ENCODE measurements around the gene PREB. TPM values are rescaled to one million over a fixed set of nuclear protein-coding genes. Genes with fewer than 3 reads are reported as not detected.

Gene PREB
- total and polyA plus RNA-seq, 2 of the 13 experiments (the other 11 are each of a cell fraction or from before 2014, with no cell fraction given): 112 to 192 TPM

DNA sequence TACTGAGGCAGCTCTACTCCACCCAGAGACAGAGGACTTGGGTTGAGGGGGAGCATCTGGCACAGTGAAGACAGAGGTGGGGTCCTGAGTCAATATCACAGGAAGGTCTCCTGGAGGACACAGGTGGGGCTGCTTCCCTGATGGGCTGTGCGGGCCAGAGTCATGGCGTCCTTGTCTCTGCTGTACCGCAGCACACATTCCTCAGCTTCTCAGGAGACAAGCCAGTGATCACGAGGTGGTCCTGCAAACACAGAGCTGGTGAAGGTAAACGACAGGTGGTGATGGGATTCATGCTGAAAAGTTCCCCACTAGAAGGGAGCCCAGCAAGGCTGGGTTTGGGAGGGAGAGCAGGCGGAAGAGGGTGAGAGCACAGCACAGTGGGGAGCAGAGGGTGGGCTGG is 24.0 kb upstream of the PREB start:
- no peaks in the 10 kb centered on the region for H3K79me2 ChIP-seq (ENCODE audit: insufficient read depth, low read length)
- DNase-seq (ENCODE audit: low spot score) (no peak), ATAC-seq (peak; percentile 16; the same call in 2 of the 3 replicates), FAIRE-seq (no peak)
- intact Hi-C loops (cut with micrococcal nuclease; ENCODE audit: unreplicated experiment): no loop called here
- H2AFZ ChIP-seq (ENCODE audit: low read length): peak overlapping the region; percentile 38
- TF ChIP-seq SALL1 (CRISPR knock-in tag; IDR thresholded peaks at IDR 0.05) (peak; percentile 7; the same call in 1 of the 2 replicates), ZBTB38 (CRISPR knock-in tag; IDR thresholded peaks at IDR 0.05) (peak; percentile 53), SETDB1 (CRISPR knock-in tag; IDR thresholded peaks at IDR 0.05; ENCODE audit: borderline replicate concordance) (no peak), FOXK1 (CRISPR knock-in tag; IDR thresholded peaks at IDR 0.05; ENCODE audit: borderline replicate concordance, low read depth) (no peak), ISX (CRISPR knock-in tag; conservative IDR thresholded peaks at IDR 0.05) (no peak), HOXA7 (CRISPR knock-in tag; IDR thresholded peaks at IDR 0.05) (no peak), SRSF1 (optimal IDR thresholded peaks at IDR 0.05; ENCODE audit: low read depth, low read length) (no peak), ZNF572 (CRISPR knock-in tag; IDR thresholded peaks at IDR 0.05) (0 out of 2 replicates have a peak, but pooled peaks have one; percentile 58), SYNCRIP (IDR thresholded peaks at IDR 0.05; ENCODE audit: insufficient read depth, low read depth, low read length) (no peak)
- TF ChIP-seq, protein P1, sequence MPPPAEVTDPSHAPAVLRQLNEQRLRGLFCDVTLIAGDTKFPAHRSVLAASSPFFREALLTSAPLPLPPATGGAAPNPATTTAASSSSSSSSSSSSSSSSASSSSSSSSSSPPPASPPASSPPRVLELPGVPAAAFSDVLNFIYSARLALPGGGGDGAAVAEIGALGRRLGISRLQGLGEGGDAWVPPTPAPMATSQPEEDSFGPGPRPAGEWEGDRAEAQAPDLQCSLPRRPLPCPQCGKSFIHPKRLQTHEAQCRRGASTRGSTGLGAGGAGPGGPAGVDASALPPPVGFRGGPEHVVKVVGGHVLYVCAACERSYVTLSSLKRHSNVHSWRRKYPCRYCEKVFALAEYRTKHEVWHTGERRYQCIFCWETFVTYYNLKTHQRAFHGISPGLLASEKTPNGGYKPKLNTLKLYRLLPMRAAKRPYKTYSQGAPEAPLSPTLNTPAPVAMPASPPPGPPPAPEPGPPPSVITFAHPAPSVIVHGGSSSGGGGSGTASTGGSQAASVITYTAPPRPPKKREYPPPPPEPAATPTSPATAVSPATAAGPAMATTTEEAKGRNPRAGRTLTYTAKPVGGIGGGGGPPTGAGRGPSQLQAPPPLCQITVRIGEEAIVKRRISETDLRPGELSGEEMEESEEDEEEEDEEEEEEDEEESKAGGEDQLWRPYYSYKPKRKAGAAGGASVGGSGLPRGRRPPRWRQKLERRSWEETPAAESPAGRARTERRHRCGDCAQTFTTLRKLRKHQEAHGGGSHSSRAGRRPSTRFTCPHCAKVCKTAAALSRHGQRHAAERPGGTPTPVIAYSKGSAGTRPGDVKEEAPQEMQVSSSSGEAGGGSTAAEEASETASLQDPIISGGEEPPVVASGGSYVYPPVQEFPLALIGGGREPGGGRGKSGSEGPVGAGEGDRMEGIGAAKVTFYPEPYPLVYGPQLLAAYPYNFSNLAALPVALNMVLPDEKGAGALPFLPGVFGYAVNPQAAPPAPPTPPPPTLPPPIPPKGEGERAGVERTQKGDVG (CRISPR knock-in tag; IDR thresholded peaks at IDR 0.05; ENCODE audit: borderline replicate concordance): 0 out of 2 replicates have a peak, but pooled peaks have one; percentile 49
- TF ChIP-seq, protein P2, sequence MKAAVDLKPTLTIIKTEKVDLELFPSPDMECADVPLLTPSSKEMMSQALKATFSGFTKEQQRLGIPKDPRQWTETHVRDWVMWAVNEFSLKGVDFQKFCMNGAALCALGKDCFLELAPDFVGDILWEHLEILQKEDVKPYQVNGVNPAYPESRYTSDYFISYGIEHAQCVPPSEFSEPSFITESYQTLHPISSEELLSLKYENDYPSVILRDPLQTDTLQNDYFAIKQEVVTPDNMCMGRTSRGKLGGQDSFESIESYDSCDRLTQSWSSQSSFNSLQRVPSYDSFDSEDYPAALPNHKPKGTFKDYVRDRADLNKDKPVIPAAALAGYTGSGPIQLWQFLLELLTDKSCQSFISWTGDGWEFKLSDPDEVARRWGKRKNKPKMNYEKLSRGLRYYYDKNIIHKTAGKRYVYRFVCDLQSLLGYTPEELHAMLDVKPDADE (CRISPR knock-in tag; IDR thresholded peaks at IDR 0.05): no peak
- ChIA-PET CTCF (ENCODE audit: low intra/inter-chr PET ratio, low total read pairs) (no interaction called here), POLR2A (interaction anchor here (0.9 to 3.5 kb wide), 4 partner anchors 19 to 54 kb away, joined by 3 to 9 read pairs (median 4); partner anchors contain the start of genes ATRAID, PREB and SLC5A6)
- no peaks in the 10 kb centered on the region for H3K36me3 ChIP-seq (replicated peaks in 1 of 2; ENCODE audit: control insufficient read depth in 1 of 2, insufficient read depth in 2 of 2, low read length in 2 of 2)
- 0 out of 2 replicates have a peak overlapping the region, but pooled peaks have one; percentile 19 for H3K4me2 ChIP-seq (ENCODE audit: low read depth, low read length)
- in situ Hi-C loops (cut with HindIII; ENCODE audit: extremely low pct_ligation_motif_present, low pct_unique_long_range_greater_than_20kb): no loop called here
- H3K9me3 ChIP-seq (ENCODE audit: low read length): no peaks in the 10 kb centered on the region
- H3K9ac ChIP-seq (ENCODE audit: insufficient read depth, low read depth, low read length): no peak overlapping the region; the same call in 1 of the 2 replicates
- BruUV-seq (replicated peaks): no TSS peak
- no peak overlapping the region for H3K4me3 ChIP-seq (replicated peaks in 1 of 3; ENCODE audit: insufficient read depth in 1 of 3, low read depth in 2 of 3, low read length in 3 of 3)
- WGBS (ENCODE audit: low lambda C conversion rate): 63% methylated on average over 6 of the region's 6 CpGs
- H3K27me3 ChIP-seq (ENCODE audit: control insufficient read depth in 1 of 2, insufficient read depth in 2 of 2, low read length in 2 of 2): no peaks in the 10 kb centered on the region
- H3K4me1 ChIP-seq (ENCODE audit: insufficient read depth, low read length): peaks cover 57% of the 10 kb centered on the region
- H3K27ac ChIP-seq (ENCODE audit: extremely low read length, insufficient read depth, low read length): no peak overlapping the region
- no peaks in the 10 kb centered on the region for H4K20me1 ChIP-seq (ENCODE audit: insufficient read depth, low read length)

All from HepG2 (cell line).